K562 (cell line): ENCODE data around the gene PRSS57. TPM values are rescaled to one million over a fixed set of nuclear protein-coding genes. Genes with fewer than 3 reads are reported as not detected.

Source experiments
- CCNT2 ChIP-seq: IDR thresholded peaks from 2 replicates; pipeline ENCODE4 v1.6.1; 2011; ENCODE audit warnings: borderline replicate concordance, low read depth, mild to moderate bottlenecking, moderate library complexity, mixed read lengths, low read length; ENCODE audit not compliant: insufficient read length; ENCODE audit errors: extremely low read depth
- ELF2 ChIP-seq: fragments of 250-450 bp; sonication (Bioruptor Pico); IDR thresholded peaks from 2 replicates; pipeline ENCODE4 v1.5.0; 2021; ENCODE audit warnings: mild to moderate bottlenecking
- FOXP4 ChIP-seq: sonication (generic); formaldehyde crosslinking; IDR thresholded peaks from 2 replicates; pipeline ENCODE4 v1.8.0; 2022; ENCODE audit warnings: mild to moderate bottlenecking, missing genetic modification reagents, borderline replicate concordance
- GTF2A2 ChIP-seq: IDR thresholded peaks from 2 replicates; pipeline ENCODE4 v1.6.1; 2016; ENCODE audit warnings: mild to moderate bottlenecking, missing genetic modification characterization, missing compliant biosample characterization
- KLF1 ChIP-seq: fragments of 450-650 bp; IDR thresholded peaks from 2 replicates; pipeline ENCODE4 v1.6.1; 2016; ENCODE audit warnings: missing genetic modification characterization, missing compliant biosample characterization
- NFXL1 ChIP-seq: fragments of 450-650 bp; formaldehyde crosslinking; IDR thresholded peaks from 2 replicates; pipeline ENCODE4 v1.4.0; 2021; ENCODE audit warnings: mild to moderate bottlenecking
- PCBP1 ChIP-seq: fragments of 200-400 bp; formaldehyde crosslinking; IDR thresholded peaks from 2 replicates; pipeline ENCODE4 v1.6.1; 2018; ENCODE audit warnings: mild to moderate bottlenecking, low read depth, low read length; ENCODE audit not compliant: poor library complexity, severe bottlenecking
- POLR2A ChIP-seq: fragments of 450-650 bp; conservative IDR thresholded peaks from 2 replicates; pipeline ENCODE4 v1.6.1; 2016
- RBFOX2 ChIP-seq: fragments of 200-400 bp; formaldehyde crosslinking; IDR thresholded peaks from 2 replicates; pipeline ENCODE4 v1.6.1; 2017; ENCODE audit warnings: low read depth, mild to moderate bottlenecking, low read length, moderate library complexity
- SMAD3 ChIP-seq: fragments of 450-650 bp; formaldehyde crosslinking; conservative IDR thresholded peaks from 2 replicates; pipeline ENCODE4 v1.4.0; 2020; ENCODE audit warnings: mild to moderate bottlenecking
- VEZF1 ChIP-seq: fragments of 200-800 bp; sonication (Bioruptor generic); IDR thresholded peaks from 2 replicates; pipeline ENCODE4 v1.6.1; 2017; ENCODE audit warnings: missing genetic modification characterization, missing compliant biosample characterization
- ZFP1 ChIP-seq: fragments of 450-650 bp; formaldehyde crosslinking; IDR thresholded peaks from 2 replicates; pipeline ENCODE4 v1.4.0; 2020; ENCODE audit warnings: mild to moderate bottlenecking, mixed read lengths
- ZNF12 ChIP-seq: sonication (generic); formaldehyde crosslinking; IDR thresholded peaks from 2 replicates; pipeline ENCODE4 v1.4.0; 2020; ENCODE audit warnings: mild to moderate bottlenecking, missing genetic modification reagents
- ZNF121 ChIP-seq: sonication (generic); formaldehyde crosslinking; conservative IDR thresholded peaks from 2 replicates; pipeline ENCODE4 v1.8.0; 2022; ENCODE audit warnings: missing genetic modification reagents
- ZNF274 ChIP-seq: IDR thresholded peaks from 2 replicates; pipeline ENCODE4 v1.6.1; 2011; ENCODE audit warnings: low read depth, mild to moderate bottlenecking, low read length, moderate library complexity, borderline replicate concordance
- ZNF592 ChIP-seq: fragments of 450-650 bp; IDR thresholded peaks from 2 replicates; pipeline ENCODE4 v1.6.1; 2017; ENCODE audit warnings: antibody characterized with exemption, mild to moderate bottlenecking
- ZNF830 ChIP-seq: fragments of 250-450 bp; sonication (Bioruptor Pico); IDR thresholded peaks from 2 replicates; pipeline ENCODE4 v1.5.0; 2021; ENCODE audit warnings: mild to moderate bottlenecking
- polyA plus RNA-seq, 8 experiments: library from polyadenylated mRNA; depleted of rRNA in 4 of 8; stranded (reverse) in 5 of 8; unstranded in 3 of 8; fragments of >200 nt; fragmentation: Nextera tagmentation in 2 of 8; fragmentation: Illumina TruSeq in 1 of 8; extraction: Ambion mirVana in 2 of 8; extraction: Trizol in 1 of 8; gene quantifications; 2 replicates each; pipeline versions ENCODE4 v1.2.1 to v1.2.3, GENCODE V29; 2011 to 2014; ENCODE audit warnings: inconsistent platforms in 1 of 8, missing spikeins in 1 of 8
- total RNA-seq, 7 experiments: library from RNA; depleted of rRNA in 6 of 7; stranded (reverse); fragments of >200 nt in 6 of 7; fragmentation: Illumina TruSeq in 2 of 7; extraction: Trizol in 2 of 7; gene quantifications; 2 replicates each; pipeline versions ENCODE4 v1.2.1 to v1.2.3, GENCODE V29; 2011 to 2021; ENCODE audit warnings: low replicate concordance in 1 of 7
- TF ChIP-seq, protein P1 (sequence below): IDR thresholded peaks from 2 replicates; pipeline ENCODE4 v1.6.1; 2011; ENCODE audit warnings: borderline replicate concordance, low read depth, mild to moderate bottlenecking, moderate library complexity, low read length; ENCODE audit not compliant: insufficient read depth, poor library complexity, severe bottlenecking

PRSS57 gene
- total and polyA plus RNA-seq, 9 of the 15 experiments (the other 6 are each of a cell fraction or from before 2014, with no cell fraction given), result 0.06 to 2.5 (median 1.3) TPM; not detected in 3

DNA sequence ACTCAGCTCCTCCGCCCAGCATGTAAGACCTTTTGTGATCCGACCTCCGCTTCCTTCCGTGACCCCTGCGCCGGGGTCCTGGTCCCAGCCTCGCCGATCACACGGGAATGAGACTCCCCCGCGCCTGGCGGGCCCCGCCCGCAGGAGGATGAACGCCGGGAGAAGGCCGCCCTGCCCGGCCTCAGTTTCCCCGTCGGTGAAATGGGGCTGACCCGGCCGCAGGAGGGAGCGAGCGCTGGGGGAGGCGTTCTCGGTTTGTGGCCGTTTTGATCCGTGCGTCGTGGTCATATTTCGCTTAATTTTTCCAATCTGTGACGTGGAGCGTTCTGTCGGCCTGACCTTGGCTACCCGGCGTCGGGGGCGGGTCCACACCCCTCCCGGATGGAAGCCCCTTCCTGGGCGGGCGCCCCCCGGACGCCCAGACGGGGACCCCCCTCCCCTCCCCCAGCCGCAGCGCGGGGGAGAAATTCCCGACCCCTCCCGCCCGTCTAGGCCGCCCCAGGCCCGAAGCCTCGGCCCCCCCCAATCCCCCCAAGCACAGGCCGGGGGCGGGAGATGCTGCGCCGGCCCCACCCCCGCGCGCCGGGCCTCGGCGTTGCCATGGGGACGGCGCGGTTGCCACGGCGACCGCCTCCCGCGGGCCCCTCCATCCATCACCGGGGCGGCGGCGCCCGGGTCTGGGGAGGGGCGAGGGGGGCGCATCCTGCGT lies 24.5 kb upstream of the PRSS57 start (continued):
- no peak for TF ChIP-seq ZNF592
- no peak for TF ChIP-seq NFXL1 (CRISPR knock-in tag)
- no peak for TF ChIP-seq ELF2 (CRISPR knock-in tag)
- no peak for TF ChIP-seq KLF1
- no peak for TF ChIP-seq ZNF121
- TF ChIP-seq POLR2A, result no peak
- TF ChIP-seq RBFOX2, result no peak
- TF ChIP-seq SMAD3 (CRISPR knock-in tag), result no peak
- TF ChIP-seq CCNT2, result no peak
- TF ChIP-seq PCBP1, result peak; percentile 74
- peak; percentile 79 for TF ChIP-seq VEZF1
- TF ChIP-seq GTF2A2 (tag), result no peak
- no peak for TF ChIP-seq ZNF274
- TF ChIP-seq FOXP4 (CRISPR knock-in tag), result no peak
- TF ChIP-seq ZFP1 (CRISPR knock-in tag), result no peak
- TF ChIP-seq ZNF830 (CRISPR knock-in tag), result no peak
- TF ChIP-seq ZNF12 (CRISPR knock-in tag), result no peak
- TF ChIP-seq, protein P1, sequence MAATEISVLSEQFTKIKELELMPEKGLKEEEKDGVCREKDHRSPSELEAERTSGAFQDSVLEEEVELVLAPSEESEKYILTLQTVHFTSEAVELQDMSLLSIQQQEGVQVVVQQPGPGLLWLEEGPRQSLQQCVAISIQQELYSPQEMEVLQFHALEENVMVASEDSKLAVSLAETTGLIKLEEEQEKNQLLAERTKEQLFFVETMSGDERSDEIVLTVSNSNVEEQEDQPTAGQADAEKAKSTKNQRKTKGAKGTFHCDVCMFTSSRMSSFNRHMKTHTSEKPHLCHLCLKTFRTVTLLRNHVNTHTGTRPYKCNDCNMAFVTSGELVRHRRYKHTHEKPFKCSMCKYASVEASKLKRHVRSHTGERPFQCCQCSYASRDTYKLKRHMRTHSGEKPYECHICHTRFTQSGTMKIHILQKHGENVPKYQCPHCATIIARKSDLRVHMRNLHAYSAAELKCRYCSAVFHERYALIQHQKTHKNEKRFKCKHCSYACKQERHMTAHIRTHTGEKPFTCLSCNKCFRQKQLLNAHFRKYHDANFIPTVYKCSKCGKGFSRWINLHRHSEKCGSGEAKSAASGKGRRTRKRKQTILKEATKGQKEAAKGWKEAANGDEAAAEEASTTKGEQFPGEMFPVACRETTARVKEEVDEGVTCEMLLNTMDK, result no peak
